ENCODE data around the gene RNLS. TPM values are rescaled to one million over a fixed set of nuclear protein-coding genes. Genes with fewer than 3 reads are reported as not detected.

The RNLS gene
- total RNA-seq, 1 experiment from 2014 or later: not detected

DNA sequence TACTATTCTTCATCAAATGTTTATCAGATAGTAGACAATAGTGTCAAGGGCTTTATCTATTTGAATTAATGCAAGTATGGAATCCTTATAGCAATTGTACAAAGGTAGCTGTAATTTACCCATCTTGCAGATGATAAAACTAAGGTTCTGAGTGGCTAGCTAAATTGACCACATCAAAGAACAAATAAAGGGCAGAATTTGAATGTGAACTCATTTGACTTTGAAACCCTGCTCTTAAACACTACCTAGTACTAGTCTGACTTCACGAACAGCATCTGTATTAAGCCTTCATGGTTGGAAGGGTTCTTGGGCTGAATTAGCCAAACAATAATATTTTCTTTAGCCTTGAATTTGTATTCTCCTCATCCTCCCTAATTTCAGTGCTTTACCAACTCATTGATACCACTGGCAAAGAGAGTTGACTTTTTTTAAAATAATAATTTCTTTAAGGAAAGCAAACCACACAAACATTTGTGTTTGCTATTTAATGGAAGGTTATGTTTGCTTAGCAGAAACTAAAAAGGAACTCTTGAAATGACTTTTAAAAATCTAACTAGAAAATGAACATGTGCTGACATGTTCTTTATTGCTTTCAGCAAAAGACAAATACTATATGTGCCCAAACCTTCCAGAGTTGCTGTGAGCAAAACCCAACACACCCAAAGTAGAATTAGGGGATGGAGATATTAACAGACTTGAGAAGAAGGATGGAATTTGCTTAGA is 322.6 kb downstream of the RNLS start:
- H4K20me1 ChIP-seq (ENCODE audit: insufficient read depth): no peaks in the 10 kb centered on the region
- DNase-seq (ENCODE audit: low read depth, low spot score) (no peak), ATAC-seq (no peak)
- ChIA-PET RAD21 (ENCODE audit: low non-redundant PET in 1 of 2, low total read pairs in 2 of 2, uncharacterized antibody in 2 of 2, unreplicated experiment in 2 of 2) (no interaction called here), POLR2A (no interaction called here), CTCF (no interaction called here)
- no peaks in the 10 kb centered on the region for H3K4me1 ChIP-seq (ENCODE audit: control insufficient read depth in 1 of 2, insufficient read depth in 2 of 2, low read length in 2 of 2)
- H3K27me3 ChIP-seq (ENCODE audit: insufficient read depth, low read length): no peaks in the 10 kb centered on the region
- H3K36me3 ChIP-seq (ENCODE audit: control insufficient read depth in 1 of 2, insufficient read depth in 2 of 2, low read length in 2 of 2): no peaks in the 10 kb centered on the region
- no peaks in the 10 kb centered on the region for H3K79me2 ChIP-seq (ENCODE audit: insufficient read depth, low read length)
- H3K9ac ChIP-seq (ENCODE audit: low read length): no peak overlapping the region
- intact Hi-C loops (cut with micrococcal nuclease): no loop called here
- no TSS peak for BruUV-seq (replicated peaks)
- no peak overlapping the region for H3K4me3 ChIP-seq (replicated peaks in 1 of 2; ENCODE audit: low read depth in 1 of 2, low read length in 2 of 2)
- H2AFZ ChIP-seq (ENCODE audit: low read depth, low read length, poor library complexity, severe bottlenecking): no peak overlapping the region
- H3K9me3 ChIP-seq (ENCODE audit: control insufficient read depth in 1 of 2, insufficient read depth in 1 of 2, low read depth in 1 of 2, low read length in 2 of 2): no peaks in the 10 kb centered on the region
- H3K27ac ChIP-seq (ENCODE audit: low read depth, low read length): no peak overlapping the region
- no peaks in the 10 kb centered on the region for H3K9me2 ChIP-seq (ENCODE audit: insufficient read depth)
- TF ChIP-seq CTCF (IDR thresholded peaks at IDR 0.05 in 2 of 3, conservative IDR thresholded peaks at IDR 0.05 in 1 of 3; ENCODE audit: borderline replicate concordance in 1 of 3, insufficient read depth in 1 of 3, low read depth in 2 of 3, low read length in 2 of 3) (no peak), CEBPB (IDR thresholded peaks at IDR 0.05; ENCODE audit: low read depth) (no peak), CBX3 (IDR thresholded peaks at IDR 0.05; ENCODE audit: low read depth) (no peak), ELF1 (IDR thresholded peaks at IDR 0.05; ENCODE audit: borderline replicate concordance, low read depth) (no peak), EGR1 (IDR thresholded peaks at IDR 0.05; ENCODE audit: low read depth) (no peak), EZH2 (IDR thresholded peaks at IDR 0.05) (no peak), SIN3A (IDR thresholded peaks at IDR 0.05; ENCODE audit: low read depth) (no peak), POLR2AphosphoS5 (IDR thresholded peaks at IDR 0.05; ENCODE audit: low read depth, low read length) (no peak), REST (IDR thresholded peaks at IDR 0.05; ENCODE audit: low read depth) (no peak), ZNF274 (IDR thresholded peaks at IDR 0.05; ENCODE audit: low read depth, low read length) (no peak), EZH2phosphoT487 (IDR thresholded peaks at IDR 0.05; ENCODE audit: borderline replicate concordance) (no peak), TCF7L2 (IDR thresholded peaks at IDR 0.05; ENCODE audit: borderline replicate concordance, extremely low read depth, insufficient read depth, insufficient read length) (no peak), RAD21 (IDR thresholded peaks at IDR 0.05; ENCODE audit: low read depth) (no peak), SRF (IDR thresholded peaks at IDR 0.05; ENCODE audit: low read depth) (no peak)
- TF ChIP-seq, protein P1, sequence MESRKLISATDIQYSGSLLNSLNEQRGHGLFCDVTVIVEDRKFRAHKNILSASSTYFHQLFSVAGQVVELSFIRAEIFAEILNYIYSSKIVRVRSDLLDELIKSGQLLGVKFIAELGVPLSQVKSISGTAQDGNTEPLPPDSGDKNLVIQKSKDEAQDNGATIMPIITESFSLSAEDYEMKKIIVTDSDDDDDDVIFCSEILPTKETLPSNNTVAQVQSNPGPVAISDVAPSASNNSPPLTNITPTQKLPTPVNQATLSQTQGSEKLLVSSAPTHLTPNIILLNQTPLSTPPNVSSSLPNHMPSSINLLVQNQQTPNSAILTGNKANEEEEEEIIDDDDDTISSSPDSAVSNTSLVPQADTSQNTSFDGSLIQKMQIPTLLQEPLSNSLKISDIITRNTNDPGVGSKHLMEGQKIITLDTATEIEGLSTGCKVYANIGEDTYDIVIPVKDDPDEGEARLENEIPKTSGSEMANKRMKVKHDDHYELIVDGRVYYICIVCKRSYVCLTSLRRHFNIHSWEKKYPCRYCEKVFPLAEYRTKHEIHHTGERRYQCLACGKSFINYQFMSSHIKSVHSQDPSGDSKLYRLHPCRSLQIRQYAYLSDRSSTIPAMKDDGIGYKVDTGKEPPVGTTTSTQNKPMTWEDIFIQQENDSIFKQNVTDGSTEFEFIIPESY (IDR thresholded peaks at IDR 0.05; ENCODE audit: extremely low read depth, insufficient replicate concordance, low read length): no peak
- H3K4me2 ChIP-seq (ENCODE audit: low read length): no peak overlapping the region

Data from HCT116 (cell line).